ENCODE data around the gene TUBB2B. TPM values are rescaled to one million over a fixed set of nuclear protein-coding genes. Genes with fewer than 3 reads are reported as not detected.
"Not testable (repeated sequence)": the region's sequence is repeated elsewhere in the genome, so short reads cannot be mapped to it uniquely, and the experiment has no call there.

TUBB2B gene
- total RNA-seq, 1 donor from 2014 or later = 6.9 TPM

GRCh38 chr6:3186974-3187382, 40.5 kb downstream of the TUBB2B start:
- H3K4me1 ChIP-seq = no peaks in the 10 kb centered on the region
- H3K27me3 ChIP-seq = no peaks in the 10 kb centered on the region
- no peak overlapping the region for H3K27ac ChIP-seq
- no peaks in the 10 kb centered on the region for H3K36me3 ChIP-seq
- H3K4me3 ChIP-seq = no peak overlapping the region
- DNase-seq (ENCODE audit: extremely low spot score in 2 of 2) = no peak
- intact Hi-C loops (cut with DNase I) = no loop called here
- no peaks in the 10 kb centered on the region for H3K9me3 ChIP-seq
- TF ChIP-seq CTCF (IDR thresholded peaks at IDR 0.05) = no peak
- TF ChIP-seq POLR2A (IDR thresholded peaks at IDR 0.05) = no peak
- TF ChIP-seq POLR2AphosphoS5 (IDR thresholded peaks at IDR 0.05; ENCODE audit: insufficient read depth in 1 of 2, low read depth in 1 of 2) = no peak

- TF ChIP-seq POLR2A (IDR thresholded peaks at IDR 0.05) = no peak
- no peak for TF ChIP-seq POLR2AphosphoS5 (IDR thresholded peaks at IDR 0.05; ENCODE audit: insufficient read depth in 1 of 2, low read depth in 1 of 2)
- TF ChIP-seq CTCF (IDR thresholded peaks at IDR 0.05) = no peak
- H3K36me3 ChIP-seq = no peaks in the 10 kb centered on the region
- no peaks in the 10 kb centered on the region for H3K9me3 ChIP-seq
- H3K27ac ChIP-seq = no peak overlapping the region
- H3K4me3 ChIP-seq = no peak overlapping the region
- H3K27me3 ChIP-seq = no peaks in the 10 kb centered on the region
- no peaks in the 10 kb centered on the region for H3K4me1 ChIP-seq
- intact Hi-C loops (cut with DNase I) = no loop called here
- no peak for DNase-seq (ENCODE audit: extremely low spot score in 2 of 2)
Observed at GRCh38 chr6:3183066-3183465, 44.4 kb downstream of the TUBB2B start.

- no peaks in the 10 kb centered on the region for H3K36me3 ChIP-seq
- no peaks in the 10 kb centered on the region for H3K9me3 ChIP-seq
- H3K4me1 ChIP-seq = no peaks in the 10 kb centered on the region
- no peaks in the 10 kb centered on the region for H3K27me3 ChIP-seq
- DNase-seq (ENCODE audit: extremely low spot score in 2 of 2) = no peak
- TF ChIP-seq CTCF (IDR thresholded peaks at IDR 0.05) (no peak), POLR2AphosphoS5 (IDR thresholded peaks at IDR 0.05; ENCODE audit: insufficient read depth in 1 of 2, low read depth in 1 of 2) (no peak), POLR2A (IDR thresholded peaks at IDR 0.05) (no peak)
- no peak overlapping the region for H3K4me3 ChIP-seq
- H3K27ac ChIP-seq = no peak overlapping the region
- intact Hi-C loops (cut with DNase I) = no loop called here
Observed at GRCh38 chr6:3181105-3181504, 46.3 kb downstream of the TUBB2B start.

GRCh38 chr6:3179945-3180344, 47.5 kb downstream of the TUBB2B start:
- not testable (repeated sequence) for H3K4me1 ChIP-seq

GRCh38 chr6:3178666-3179065, 48.8 kb downstream of the TUBB2B start:
- DNase-seq (ENCODE audit: extremely low spot score in 2 of 2); H3K4me1 ChIP-seq; H3K27me3 ChIP-seq; H3K4me3 ChIP-seq; H3K9me3 ChIP-seq; H3K27ac ChIP-seq; H3K36me3 ChIP-seq; intact Hi-C loops (cut with DNase I): not testable (repeated sequence)

More at GRCh38 chr6:3179945-3180344, 47.5 kb downstream of the TUBB2B start:
- DNase-seq (ENCODE audit: extremely low spot score in 2 of 2); intact Hi-C loops (cut with DNase I); H3K27ac ChIP-seq; H3K27me3 ChIP-seq; H3K36me3 ChIP-seq; H3K9me3 ChIP-seq: not testable (repeated sequence)
- peak overlapping the region in 1 of 2 donors; percentile 21 for H3K4me3 ChIP-seq

- no peak overlapping the region for H3K27ac ChIP-seq
- no peak for TF ChIP-seq POLR2A (IDR thresholded peaks at IDR 0.05)
- TF ChIP-seq POLR2AphosphoS5 (IDR thresholded peaks at IDR 0.05; ENCODE audit: insufficient read depth in 1 of 2, low read depth in 1 of 2) = no peak
- TF ChIP-seq CTCF (IDR thresholded peaks at IDR 0.05) = no peak
- no peaks in the 10 kb centered on the region for H3K4me1 ChIP-seq
- H3K4me3 ChIP-seq = no peak overlapping the region
- no peaks in the 10 kb centered on the region for H3K9me3 ChIP-seq
- no peaks in the 10 kb centered on the region for H3K27me3 ChIP-seq
- no peak for DNase-seq (ENCODE audit: extremely low spot score in 2 of 2)
- intact Hi-C loops (cut with DNase I) = no loop called here
- H3K36me3 ChIP-seq = no peaks in the 10 kb centered on the region
Observed at GRCh38 chr6:3176562-3177355, 50.7 kb downstream of the TUBB2B start.

All from vagina (tissue), 2 donors.